Adrenal gland (tissue), 5 donors: ENCODE results near the gene TMEM117.

ENCODE experiments used
- POLR2A ChIP-seq, 2 donors: fragments of 450-650 bp; IDR thresholded peaks; one replicate each; pipeline ENCODE4 v1.6.1; 2017; ENCODE audit warnings: antibody characterized with exemption in 2 of 2, mild to moderate bottlenecking in 2 of 2, moderate library complexity in 1 of 2
- TF ChIP-seq, protein P1 (sequence below), 6 experiments: fragments of 450-650 bp in 4 of 6; fragments of 200-600 bp in 2 of 6; sonication (generic) in 1 of 6; IDR thresholded peaks; 1 replicate in 5 of 6; 2 replicates in 1 of 6; pipeline versions ENCODE4 v1.5.1 to v1.8.0; 2016 to 2021; ENCODE audit warnings: antibody characterized with exemption in 6 of 6, mild to moderate bottlenecking in 2 of 6, moderate library complexity in 1 of 6
- donor health status: DM: no; HTN: no; CAD: no.

DNA sequence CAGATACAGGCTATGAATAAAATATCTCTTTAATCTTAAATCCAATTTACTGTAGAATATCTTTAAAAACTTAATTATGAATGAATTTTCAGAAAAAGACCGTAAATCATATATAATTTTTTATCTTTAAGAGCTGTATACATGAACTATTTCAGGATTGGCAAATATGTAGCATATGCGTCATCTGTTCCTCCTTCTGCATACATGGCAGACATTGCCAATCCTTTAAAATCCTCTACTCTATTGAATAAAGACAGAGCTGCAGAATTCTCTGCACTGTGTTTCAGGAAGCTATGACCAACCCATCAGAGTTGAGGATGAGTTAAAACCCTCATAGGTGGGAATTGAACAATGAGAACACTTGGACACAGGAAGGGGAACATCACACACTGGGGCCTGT lies 279.0 kb downstream of the TMEM117 start:
- TF ChIP-seq, protein P1, sequence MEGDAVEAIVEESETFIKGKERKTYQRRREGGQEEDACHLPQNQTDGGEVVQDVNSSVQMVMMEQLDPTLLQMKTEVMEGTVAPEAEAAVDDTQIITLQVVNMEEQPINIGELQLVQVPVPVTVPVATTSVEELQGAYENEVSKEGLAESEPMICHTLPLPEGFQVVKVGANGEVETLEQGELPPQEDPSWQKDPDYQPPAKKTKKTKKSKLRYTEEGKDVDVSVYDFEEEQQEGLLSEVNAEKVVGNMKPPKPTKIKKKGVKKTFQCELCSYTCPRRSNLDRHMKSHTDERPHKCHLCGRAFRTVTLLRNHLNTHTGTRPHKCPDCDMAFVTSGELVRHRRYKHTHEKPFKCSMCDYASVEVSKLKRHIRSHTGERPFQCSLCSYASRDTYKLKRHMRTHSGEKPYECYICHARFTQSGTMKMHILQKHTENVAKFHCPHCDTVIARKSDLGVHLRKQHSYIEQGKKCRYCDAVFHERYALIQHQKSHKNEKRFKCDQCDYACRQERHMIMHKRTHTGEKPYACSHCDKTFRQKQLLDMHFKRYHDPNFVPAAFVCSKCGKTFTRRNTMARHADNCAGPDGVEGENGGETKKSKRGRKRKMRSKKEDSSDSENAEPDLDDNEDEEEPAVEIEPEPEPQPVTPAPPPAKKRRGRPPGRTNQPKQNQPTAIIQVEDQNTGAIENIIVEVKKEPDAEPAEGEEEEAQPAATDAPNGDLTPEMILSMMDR (IDR thresholded peaks at IDR 0.05): no peak
- TF ChIP-seq POLR2A (IDR thresholded peaks at IDR 0.05): no peak
